Sigmoid colon (tissue), 4 donors: ENCODE measurements around the gene INPP1.

ENCODE experiments used
- POLR2AphosphoS5 ChIP-seq, 4 donors: sonication (generic); formaldehyde crosslinking; IDR thresholded peaks; one replicate each; pipeline ENCODE4 v1.6.1; 2017; ENCODE audit warnings: antibody characterized with exemption in 4 of 4
- TF ChIP-seq, protein P1 (sequence below), 4 experiments: fragments of 450-650 bp in 3 of 4; fragments of 200-600 bp in 1 of 4; IDR thresholded peaks; one replicate each; pipeline ENCODE4 v1.5.1; 2016 to 2019; ENCODE audit warnings: antibody characterized with exemption in 4 of 4, mild to moderate bottlenecking in 3 of 4, moderate library complexity in 2 of 4

- TF ChIP-seq, protein P1, sequence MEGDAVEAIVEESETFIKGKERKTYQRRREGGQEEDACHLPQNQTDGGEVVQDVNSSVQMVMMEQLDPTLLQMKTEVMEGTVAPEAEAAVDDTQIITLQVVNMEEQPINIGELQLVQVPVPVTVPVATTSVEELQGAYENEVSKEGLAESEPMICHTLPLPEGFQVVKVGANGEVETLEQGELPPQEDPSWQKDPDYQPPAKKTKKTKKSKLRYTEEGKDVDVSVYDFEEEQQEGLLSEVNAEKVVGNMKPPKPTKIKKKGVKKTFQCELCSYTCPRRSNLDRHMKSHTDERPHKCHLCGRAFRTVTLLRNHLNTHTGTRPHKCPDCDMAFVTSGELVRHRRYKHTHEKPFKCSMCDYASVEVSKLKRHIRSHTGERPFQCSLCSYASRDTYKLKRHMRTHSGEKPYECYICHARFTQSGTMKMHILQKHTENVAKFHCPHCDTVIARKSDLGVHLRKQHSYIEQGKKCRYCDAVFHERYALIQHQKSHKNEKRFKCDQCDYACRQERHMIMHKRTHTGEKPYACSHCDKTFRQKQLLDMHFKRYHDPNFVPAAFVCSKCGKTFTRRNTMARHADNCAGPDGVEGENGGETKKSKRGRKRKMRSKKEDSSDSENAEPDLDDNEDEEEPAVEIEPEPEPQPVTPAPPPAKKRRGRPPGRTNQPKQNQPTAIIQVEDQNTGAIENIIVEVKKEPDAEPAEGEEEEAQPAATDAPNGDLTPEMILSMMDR (IDR thresholded peaks at IDR 0.05): no peak
- TF ChIP-seq POLR2AphosphoS5 (IDR thresholded peaks at IDR 0.05): no peak
Measured at GRCh38 chr2:190357600-190357999, 14.2 kb downstream of the INPP1 start.
